A549 (cell line): ENCODE data around the gene ZC3H10. TPM values are rescaled to one million over a fixed set of nuclear protein-coding genes. Genes with fewer than 3 reads are reported as not detected.

ENCODE experiments used
- ATAC-seq, 2 experiments: fragments of 200-7000 bp in 1 of 2; fragments of >200 bp in 1 of 2; cut with Nextera tagmentation in 1 of 2; cut with Tn5 transposase in 1 of 2; 3 replicates each; pipeline versions ENCODE4 v1.8.0 to v1.9.1; 2018 to 2020; ENCODE audit warnings: mild to moderate bottlenecking in 1 of 2, moderate library complexity in 1 of 2
- CTCF ChIA-PET: fragments of 300-600 bp; sonication (Branson Sonifier 250); formaldehyde crosslinking; extraction: SDS; loops from one replicate; lab custom pipeline; 2021; ENCODE audit warnings: antibody characterized with exemption, inconsistent platforms; lab: Yijun Ruan, JAX
- POLR2A ChIA-PET: fragments of 350-600 bp; formaldehyde crosslinking; extraction: SDS; loops from one replicate; lab custom pipeline; 2021; ENCODE audit warnings: antibody characterized with exemption, inconsistent platforms; lab: Yijun Ruan, JAX
- DNase-seq, 2 experiments: peaks; one replicate each; pipeline versions ENCODE4 v3.0.0 to v3.0.0-alpha.2; 2011 to 2016; ENCODE audit warnings: low read depth in 1 of 2, low spot score in 1 of 2
- FAIRE-seq: peaks from 2 replicates; lab custom pipeline; 2011; peaks lifted over from hg19 to GRCh38; lab: Jason Lieb, UNC
- H3K27ac ChIP-seq, 2 experiments: fragments of >200 bp; sonication (Bioruptor Twin); formaldehyde crosslinking; 3 replicates each; pipeline ENCODE4 v1.5.1; 2016 to 2017
- H3K4me1 ChIP-seq: fragments of >200 bp; sonication (Bioruptor Twin); formaldehyde crosslinking; 3 replicates; pipeline ENCODE4 v1.6.1; 2016
- H3K4me2 ChIP-seq: fragments of >200 bp; sonication (Bioruptor Twin); formaldehyde crosslinking; 3 replicates; pipeline ENCODE4 v1.6.1; 2016
- H3K4me3 ChIP-seq: fragments of >200 bp; sonication (Bioruptor Twin); formaldehyde crosslinking; 3 replicates; pipeline ENCODE4 v1.5.1; 2016
- H3K9me3 ChIP-seq: fragments of >200 bp; sonication (Bioruptor Twin); formaldehyde crosslinking; 3 replicates; pipeline ENCODE4 v1.6.1; 2016
- BHLHE40 ChIP-seq: IDR thresholded peaks from 2 replicates; pipeline ENCODE4 v1.6.1; 2012; ENCODE audit warnings: low read depth, low read length, inconsistent platforms
- CHD4 ChIP-seq: fragments of 200-600 bp; sonication (generic); IDR thresholded peaks from 2 replicates; pipeline ENCODE4 v1.6.1; 2016; ENCODE audit warnings: antibody characterized with exemption, mild to moderate bottlenecking, borderline replicate concordance
- CTCF ChIP-seq: fragments of >200 bp; sonication (Bioruptor Twin); formaldehyde crosslinking; IDR thresholded peaks from 3 replicates; pipeline ENCODE4 v1.5.1; 2016
- EHF ChIP-seq: fragments of 250-450 bp; sonication (Bioruptor Pico); IDR thresholded peaks from 2 replicates; pipeline ENCODE4 v1.5.0; 2020; ENCODE audit warnings: mild to moderate bottlenecking
- EHMT2 ChIP-seq: fragments of 200-600 bp; sonication (generic); IDR thresholded peaks from 2 replicates; pipeline ENCODE4 v1.6.1; 2016; ENCODE audit warnings: antibody characterized with exemption, low read depth, mild to moderate bottlenecking, moderate library complexity
- ESRRA ChIP-seq: fragments of 150-350 bp; IDR thresholded peaks from 2 replicates; pipeline ENCODE4 v1.6.1; 2014; ENCODE audit warnings: mild to moderate bottlenecking, low read length, borderline replicate concordance
- FOSB ChIP-seq: fragments of 250-450 bp; sonication (Bioruptor Pico); IDR thresholded peaks from 2 replicates; pipeline ENCODE4 v1.5.0; 2020; ENCODE audit warnings: mild to moderate bottlenecking, moderate library complexity
- FOSL2 ChIP-seq, 2 experiments: fragments of 450-650 bp in 1 of 2; fragments of >200 bp in 1 of 2; sonication (Bioruptor Twin) in 1 of 2; formaldehyde crosslinking; IDR thresholded peaks; 2 replicates each; pipeline versions ENCODE4 v1.5.0 to v1.6.1; 2016 to 2020; ENCODE audit warnings: mild to moderate bottlenecking in 1 of 2, moderate library complexity in 1 of 2
- FOXS1 ChIP-seq: fragments of 250-450 bp; sonication (Bioruptor Pico); IDR thresholded peaks from 2 replicates; pipeline ENCODE4 v1.5.0; 2020; ENCODE audit warnings: mild to moderate bottlenecking, moderate library complexity
- GATA3 ChIP-seq: IDR thresholded peaks from 2 replicates; pipeline ENCODE4 v1.6.1; 2012; ENCODE audit warnings: borderline replicate concordance
- HDAC2 ChIP-seq: fragments of 200-600 bp; sonication (generic); IDR thresholded peaks from 2 replicates; pipeline ENCODE4 v1.6.1; 2016
- HEYL ChIP-seq: fragments of 250-450 bp; sonication (Bioruptor Pico); IDR thresholded peaks from 2 replicates; pipeline ENCODE4 v1.8.0; 2021; ENCODE audit warnings: mild to moderate bottlenecking, moderate library complexity
- HMGXB4 ChIP-seq: fragments of 250-450 bp; sonication (Bioruptor Pico); IDR thresholded peaks from 2 replicates; pipeline ENCODE4 v1.5.0; 2021; ENCODE audit warnings: mild to moderate bottlenecking, moderate library complexity, borderline replicate concordance
- HOXA7 ChIP-seq: fragments of 250-450 bp; sonication (Bioruptor Pico); IDR thresholded peaks from 2 replicates; pipeline ENCODE4 v1.5.0; 2020; ENCODE audit warnings: mild to moderate bottlenecking, moderate library complexity
- HOXB13 ChIP-seq: fragments of 250-450 bp; sonication (Bioruptor Pico); IDR thresholded peaks from 2 replicates; pipeline ENCODE4 v1.5.0; 2020; ENCODE audit warnings: low read depth, mild to moderate bottlenecking, moderate library complexity
- KDM5A ChIP-seq: fragments of 200-600 bp; sonication (generic); IDR thresholded peaks from 2 replicates; pipeline ENCODE4 v1.6.1; 2016; ENCODE audit warnings: antibody characterized with exemption, mild to moderate bottlenecking
- PHF8 ChIP-seq: fragments of 200-600 bp; sonication (generic); IDR thresholded peaks from 2 replicates; pipeline ENCODE4 v1.6.1; 2016; ENCODE audit warnings: low read depth, mild to moderate bottlenecking, antibody characterized with exemption, moderate library complexity, borderline replicate concordance
- POLR2A ChIP-seq: IDR thresholded peaks from 2 replicates; pipeline ENCODE4 v1.6.1; 2012; ENCODE audit warnings: mild to moderate bottlenecking, low read length
- RAD21 ChIP-seq, 2 experiments: fragments of >200 bp in 1 of 2; sonication (Bioruptor Twin) in 1 of 2; formaldehyde crosslinking in 1 of 2; IDR thresholded peaks in 1 of 2; conservative IDR thresholded peaks in 1 of 2; 2 replicates in 1 of 2; 3 replicates in 1 of 2; pipeline ENCODE4 v1.6.1; 2012 to 2018; ENCODE audit warnings: inconsistent platforms in 1 of 2
- RCOR1 ChIP-seq: fragments of 150-350 bp; IDR thresholded peaks from 2 replicates; pipeline ENCODE4 v1.6.1; 2014; ENCODE audit warnings: antibody characterized with exemption, low read length, low read depth
- RFX5 ChIP-seq: fragments of 450-650 bp; IDR thresholded peaks from 2 replicates; pipeline ENCODE4 v1.7.1; 2014; ENCODE audit warnings: antibody characterized with exemption, mild to moderate bottlenecking, moderate library complexity
- SMC3 ChIP-seq: fragments of >200 bp; sonication (Bioruptor Twin); formaldehyde crosslinking; IDR thresholded peaks from 3 replicates; pipeline ENCODE4 v1.6.1; 2018; ENCODE audit warnings: inconsistent platforms
- SREBF2 ChIP-seq: fragments of 450-650 bp; IDR thresholded peaks from 2 replicates; pipeline ENCODE4 v1.6.1; 2014; ENCODE audit warnings: mild to moderate bottlenecking, moderate library complexity
- ZC3H11A ChIP-seq: fragments of 450-650 bp; IDR thresholded peaks from 2 replicates; pipeline ENCODE4 v1.6.1; 2014; ENCODE audit warnings: antibody characterized with exemption, mild to moderate bottlenecking
- ZFP36 ChIP-seq: fragments of 450-650 bp; IDR thresholded peaks from 2 replicates; pipeline ENCODE4 v1.6.1; 2014; ENCODE audit warnings: borderline replicate concordance; ENCODE audit not compliant: partially characterized antibody
- ZNF302 ChIP-seq: fragments of 250-450 bp; sonication (Bioruptor Pico); IDR thresholded peaks from 2 replicates; pipeline ENCODE4 v1.9.0; 2021; ENCODE audit warnings: inconsistent platforms, mild to moderate bottlenecking, moderate library complexity
- ZSCAN20 ChIP-seq: fragments of 250-450 bp; sonication (Bioruptor Pico); IDR thresholded peaks from 2 replicates; pipeline ENCODE4 v1.8.0; 2022; ENCODE audit warnings: mild to moderate bottlenecking, moderate library complexity
- WGBS: methylation state at CpG from one replicate; pipeline ENCODE4 v1.1.6; 2017; ENCODE audit errors: missing lambda C conversion rate; 5-methylcytosine and 5-hydroxymethylcytosine counted together
- polyA plus RNA-seq, 4 experiments: library from polyadenylated mRNA; depleted of rRNA in 3 of 4; stranded (reverse); fragments of >200 nt; fragmentation: RNase III in 1 of 4; extraction: RNeasy Plus Mini Kit Qiagen cat#74134 plus additional on column Dnase treatment in 1 of 4; gene quantifications; 2 replicates in 3 of 4; 3 replicates in 1 of 4; pipeline ENCODE4 v1.2.3, GENCODE V29; 2011 to 2017
- TF ChIP-seq, protein P1 (sequence below): fragments of >200 bp; sonication (Bioruptor Twin); formaldehyde crosslinking; IDR thresholded peaks from 3 replicates; pipeline ENCODE4 v1.6.1; 2016
- TF ChIP-seq, protein P2 (sequence below): fragments of 250-450 bp; sonication (Bioruptor Pico); IDR thresholded peaks from 2 replicates; pipeline ENCODE4 v1.5.0; 2020; ENCODE audit warnings: low read depth, mild to moderate bottlenecking, moderate library complexity

The ZC3H10 gene
- polyA plus RNA-seq, 2 of the 4 experiments (the other 2 are of a cell fraction), result 2.1 to 3.2 TPM

GRCh38 chr12:56102683-56103065, 15.4 kb upstream of the ZC3H10 start:
- H3K4me2 ChIP-seq, result no peak overlapping the region; the same call in 2 of the 3 replicates
- peaks cover 24% of the 10 kb centered on the region for H3K4me1 ChIP-seq
- DNase-seq (no peak), ATAC-seq (no peak), FAIRE-seq (no peak)
- 59% methylated on average over 1 of the region's 1 CpG for WGBS
- POLR2A ChIA-PET, result interaction anchor here (1.3 to 3.4 kb wide), 4 partner anchors 15 to 56 kb away, joined by 4 to 77 read pairs (median 22); partner anchors contain the start of genes RPL41 and ZC3H10
- H3K4me3 ChIP-seq, result no peak overlapping the region
- H3K9me3 ChIP-seq, result no peaks in the 10 kb centered on the region
- H3K27ac ChIP-seq, result no peak overlapping the region
- TF ChIP-seq POLR2A (no peak), RCOR1 (no peak), EHF (CRISPR knock-in tag) (no peak), FOSL2 (IDR thresholded peaks at IDR 0.05) (no peak), FOSL2 (CRISPR knock-in tag; IDR thresholded peaks at IDR 0.05) (no peak), EHMT2 (no peak), HOXB13 (CRISPR knock-in tag) (no peak), ZNF302 (CRISPR knock-in tag) (no peak), RAD21 (conservative IDR thresholded peaks at IDR 0.05 in 1 of 2, IDR thresholded peaks at IDR 0.05 in 1 of 2) (no peak), CHD4 (no peak), ZFP36 (no peak), PHF8 (no peak), KDM5A (no peak), HEYL (CRISPR knock-in tag) (no peak), SMC3 (no peak), SREBF2 (no peak), HMGXB4 (CRISPR knock-in tag) (no peak)
- TF ChIP-seq, protein P1, sequence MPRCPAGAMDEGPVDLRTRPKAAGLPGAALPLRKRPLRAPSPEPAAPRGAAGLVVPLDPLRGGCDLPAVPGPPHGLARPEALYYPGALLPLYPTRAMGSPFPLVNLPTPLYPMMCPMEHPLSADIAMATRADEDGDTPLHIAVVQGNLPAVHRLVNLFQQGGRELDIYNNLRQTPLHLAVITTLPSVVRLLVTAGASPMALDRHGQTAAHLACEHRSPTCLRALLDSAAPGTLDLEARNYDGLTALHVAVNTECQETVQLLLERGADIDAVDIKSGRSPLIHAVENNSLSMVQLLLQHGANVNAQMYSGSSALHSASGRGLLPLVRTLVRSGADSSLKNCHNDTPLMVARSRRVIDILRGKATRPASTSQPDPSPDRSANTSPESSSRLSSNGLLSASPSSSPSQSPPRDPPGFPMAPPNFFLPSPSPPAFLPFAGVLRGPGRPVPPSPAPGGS, result no peak
- TF ChIP-seq, all 56 proteins: peak for 0
- CTCF ChIA-PET, result interaction anchor here (0.6 to 4.1 kb wide), 9 partner anchors 8 to 87 kb away, joined by 3 to 21 read pairs (median 6); partner anchors contain the start of genes ERBB3, SMARCC2 and ZC3H10

- ChIA-PET POLR2A (interaction anchor here (1.3 to 3.4 kb wide), 6 partner anchors 12 to 56 kb away, joined by 6 to 77 read pairs (median 12); partner anchors contain the start of genes RPL41 and ZC3H10), CTCF (interaction anchor here (0.6 to 4.1 kb wide), 7 partner anchors 9 to 106 kb away, joined by 3 to 23 read pairs (median 4); partner anchors contain the start of genes ERBB3, SMARCC2, SUOX and ZC3H10)
- ATAC-seq (no peak), FAIRE-seq (no peak), DNase-seq (no peak)
- Histone ChIP-seq H3K9me3 (no peaks in the 10 kb centered on the region), H3K4me2 (peak overlapping the region; percentile 85), H3K4me1 (peaks cover 24% of the 10 kb centered on the region), H3K4me3 (peak overlapping the region; percentile 54), H3K27ac (peak overlapping the region; percentile 81 to 94)
- 77% methylated on average over 6 of the region's 6 CpGs for WGBS
- TF ChIP-seq FOXS1 (CRISPR knock-in tag) (no peak), ESRRA (no peak), RFX5 (no peak), HDAC2 (no peak), HOXA7 (no peak), BHLHE40 (no peak), ZSCAN20 (no peak), CHD4 (no peak), SMC3 (no peak), POLR2A (no peak), HOXB13 (CRISPR knock-in tag) (no peak), CTCF (no peak), FOSB (CRISPR knock-in tag) (no peak), EHF (CRISPR knock-in tag) (no peak), GATA3 (no peak), ZC3H11A (no peak)
- TF ChIP-seq, protein P1, result no peak
- TF ChIP-seq, protein P2, sequence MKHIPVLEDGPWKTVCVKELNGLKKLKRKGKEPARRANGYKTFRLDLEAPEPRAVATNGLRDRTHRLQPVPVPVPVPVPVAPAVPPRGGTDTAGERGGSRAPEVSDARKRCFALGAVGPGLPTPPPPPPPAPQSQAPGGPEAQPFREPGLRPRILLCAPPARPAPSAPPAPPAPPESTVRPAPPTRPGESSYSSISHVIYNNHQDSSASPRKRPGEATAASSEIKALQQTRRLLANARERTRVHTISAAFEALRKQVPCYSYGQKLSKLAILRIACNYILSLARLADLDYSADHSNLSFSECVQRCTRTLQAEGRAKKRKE, result no peak
Measured at GRCh38 chr12:56103066-56103711, 14.9 kb upstream of the ZC3H10 start.
